Measurements from ENCODE around the gene FAM111B.
"Not testable (repeated sequence)": the region's sequence is repeated elsewhere in the genome, so short reads cannot be mapped to it uniquely, and the experiment has no call there.

FAM111B gene

DNA sequence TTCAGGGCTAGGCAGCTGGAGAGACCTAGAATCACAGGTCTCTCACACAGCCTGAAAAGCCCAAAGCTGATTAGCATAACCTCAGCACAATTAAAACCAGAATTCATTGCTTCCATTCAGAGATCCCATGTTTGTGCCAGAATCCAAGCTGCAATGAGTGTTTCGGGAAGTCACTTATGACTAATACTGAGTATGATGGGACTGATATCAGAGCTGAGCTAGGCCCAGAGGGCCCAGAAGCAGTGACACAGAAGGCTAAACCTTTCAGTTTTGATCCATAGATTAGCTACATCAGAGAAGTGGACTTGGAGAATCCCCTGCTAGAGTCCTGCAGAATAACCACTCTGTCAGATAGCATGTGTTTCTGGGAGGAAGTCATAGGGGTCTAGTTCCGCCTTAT lies 26.6 kb upstream of the FAM111B start:
- H3K9ac ChIP-seq (ENCODE audit: low read length); H3K36me3 ChIP-seq (ENCODE audit: insufficient read depth, low read length); H3K9me3 ChIP-seq (ENCODE audit: low read length); H3K4me1 ChIP-seq (ENCODE audit: insufficient read depth, low read length); H3K27ac ChIP-seq (ENCODE audit: low read depth, low read length); H3K27me3 ChIP-seq (ENCODE audit: control insufficient read depth in 1 of 2, insufficient read depth in 2 of 2, low read length in 2 of 2); H3K4me3 ChIP-seq (ENCODE audit: low read depth in 1 of 2, low read length in 2 of 2): not testable (repeated sequence)

DNA sequence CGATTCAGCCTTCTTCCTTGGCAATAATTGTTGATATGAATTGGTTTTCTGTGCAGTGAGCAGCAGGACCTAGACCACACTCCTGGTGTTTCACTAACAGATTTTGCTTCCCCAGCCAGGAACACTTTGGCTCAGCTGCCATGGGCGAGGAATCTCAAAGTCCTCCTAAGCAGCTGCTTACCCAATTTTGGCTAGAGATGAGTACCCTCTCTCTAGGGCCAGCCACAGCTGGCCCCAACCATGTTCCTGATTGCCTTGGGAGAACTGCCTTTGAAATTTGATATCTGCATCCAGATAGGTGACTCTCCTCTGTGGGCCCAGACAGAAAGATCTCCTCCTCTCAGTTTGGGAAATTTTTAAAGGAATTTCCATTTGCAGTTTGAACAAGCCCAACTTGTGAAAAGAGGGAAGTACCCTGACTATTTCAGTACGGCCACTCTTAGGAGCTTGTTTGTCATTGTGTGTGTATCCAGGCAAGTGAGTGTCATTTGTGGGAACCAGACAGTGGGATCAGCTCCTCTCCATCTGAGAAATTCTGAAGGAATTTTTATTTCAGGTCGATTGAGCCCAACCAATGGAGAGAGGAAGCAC lies 25.5 kb upstream of the FAM111B start:
- not testable (repeated sequence) for H3K4me1 ChIP-seq (ENCODE audit: insufficient read depth, low read length); H3K4me3 ChIP-seq (ENCODE audit: low read depth in 1 of 2, low read length in 2 of 2); H3K36me3 ChIP-seq (ENCODE audit: insufficient read depth, low read length); H3K27me3 ChIP-seq (ENCODE audit: control insufficient read depth in 1 of 2, insufficient read depth in 2 of 2, low read length in 2 of 2); H3K9me3 ChIP-seq (ENCODE audit: low read length); H3K9ac ChIP-seq (ENCODE audit: low read length); H3K27ac ChIP-seq (ENCODE audit: low read depth, low read length)

DNA sequence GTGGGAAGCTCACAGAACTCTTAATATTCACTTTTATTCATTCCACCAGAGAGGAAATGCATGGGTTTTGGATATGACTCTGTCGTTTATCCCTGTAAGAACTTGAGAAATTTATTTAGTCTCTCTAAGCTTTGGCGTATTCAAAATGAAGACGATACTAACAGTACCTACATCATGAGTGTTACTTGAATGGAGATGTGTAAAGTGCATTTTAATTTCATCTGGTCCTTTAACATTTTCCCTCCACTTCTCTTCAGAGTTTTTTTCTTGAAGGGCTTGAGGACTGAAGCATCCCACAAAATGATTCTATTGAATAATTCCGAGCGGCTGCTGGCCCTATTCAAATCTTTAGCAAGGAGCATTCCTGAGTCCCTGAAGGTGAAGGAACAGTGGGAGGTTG lies 21.0 kb upstream of the FAM111B start, which contains the start of gene GLYATL1B:
TSS of gene GLYATL1B (plus strand) at position 301 of the 400 bp plus-strand sequence. CDS start at position 301, 0 bp downstream.
- not testable (repeated sequence) for H3K4me3 ChIP-seq (ENCODE audit: low read depth in 1 of 2, low read length in 2 of 2); H3K27ac ChIP-seq (ENCODE audit: low read depth, low read length); H3K36me3 ChIP-seq (ENCODE audit: insufficient read depth, low read length); H3K9me3 ChIP-seq (ENCODE audit: low read length); H3K4me1 ChIP-seq (ENCODE audit: insufficient read depth, low read length); H3K9ac ChIP-seq (ENCODE audit: low read length); H3K27me3 ChIP-seq (ENCODE audit: control insufficient read depth in 1 of 2, insufficient read depth in 2 of 2, low read length in 2 of 2)

DNA sequence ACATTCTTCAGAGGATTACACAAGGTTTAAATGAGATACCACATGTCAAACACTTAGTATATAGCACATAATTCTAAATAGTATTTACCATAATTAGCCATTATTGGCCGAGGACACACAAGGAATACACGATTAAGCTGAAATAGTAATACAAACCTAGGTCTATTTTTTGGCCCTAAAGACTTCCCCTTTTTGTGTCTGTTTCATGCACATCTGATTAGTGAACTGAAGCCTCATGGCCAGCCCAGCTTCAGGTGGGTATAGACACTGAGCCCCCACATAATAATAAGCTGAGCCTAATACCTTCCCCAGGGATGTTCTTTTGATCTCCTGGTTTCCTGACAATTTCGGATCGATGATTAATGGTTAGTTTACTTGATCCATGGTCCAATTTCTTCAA lies 18.9 kb upstream of the FAM111B start:
- no peaks in the 10 kb centered on the region for H3K36me3 ChIP-seq (ENCODE audit: insufficient read depth, low read length)
- no peak overlapping the region for H3K4me3 ChIP-seq (ENCODE audit: low read depth in 1 of 2, low read length in 2 of 2)
- H3K27me3 ChIP-seq (ENCODE audit: control insufficient read depth in 1 of 2, insufficient read depth in 2 of 2, low read length in 2 of 2) = no peaks in the 10 kb centered on the region
- no peaks in the 10 kb centered on the region for H3K4me1 ChIP-seq (ENCODE audit: insufficient read depth, low read length)
- no peaks in the 10 kb centered on the region for H3K9me3 ChIP-seq (ENCODE audit: low read length)
- no peak overlapping the region for H3K27ac ChIP-seq (ENCODE audit: low read depth, low read length)
- H3K9ac ChIP-seq (ENCODE audit: low read length) = no peak overlapping the region

DNA sequence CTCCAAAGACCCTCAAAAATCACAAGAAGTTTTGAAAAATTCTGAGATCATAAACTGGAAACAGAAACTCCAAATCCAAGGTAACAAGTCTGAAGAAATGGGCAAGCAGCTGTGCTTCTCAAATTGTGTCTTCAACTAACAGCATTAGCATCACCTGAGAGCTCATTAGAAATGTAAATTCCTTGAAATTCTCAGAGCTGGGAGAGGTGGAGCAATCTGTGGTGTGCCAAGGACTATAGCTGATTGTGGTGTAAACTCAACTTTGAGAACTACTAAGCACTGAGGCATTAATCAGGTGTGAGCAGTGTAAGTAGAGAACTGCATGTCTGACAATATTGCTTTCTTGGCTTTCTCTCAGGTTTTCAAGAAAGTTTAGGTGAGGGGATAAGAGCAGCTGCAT lies 13.5 kb upstream of the FAM111B start:
- not testable (repeated sequence) for H3K27me3 ChIP-seq (ENCODE audit: control insufficient read depth in 1 of 2, insufficient read depth in 2 of 2, low read length in 2 of 2); H3K9me3 ChIP-seq (ENCODE audit: low read length); H3K4me1 ChIP-seq (ENCODE audit: insufficient read depth, low read length); H3K27ac ChIP-seq (ENCODE audit: low read depth, low read length); H3K9ac ChIP-seq (ENCODE audit: low read length); H3K36me3 ChIP-seq (ENCODE audit: insufficient read depth, low read length); H3K4me3 ChIP-seq (ENCODE audit: low read depth in 1 of 2, low read length in 2 of 2)

DNA sequence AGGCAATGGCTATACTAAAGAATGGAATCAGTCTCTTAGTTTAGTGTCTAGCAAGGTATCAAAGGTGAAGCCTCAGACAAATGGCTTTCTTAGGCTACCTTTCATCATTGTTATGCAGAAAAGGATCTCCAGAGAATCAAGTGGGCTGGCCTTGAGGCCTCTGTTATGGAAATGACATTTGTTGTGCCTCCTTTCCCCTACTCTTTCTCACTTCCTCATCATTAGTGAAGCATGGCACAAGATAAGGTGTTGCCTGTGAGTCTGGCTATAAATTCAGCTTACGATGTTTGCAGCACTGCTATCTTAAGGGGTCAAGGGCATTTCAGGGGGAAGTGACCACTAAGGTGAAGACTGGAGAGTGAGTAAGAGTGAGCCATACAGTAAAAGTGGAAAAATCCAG lies 11.8 kb upstream of the FAM111B start:
- H3K27me3 ChIP-seq (ENCODE audit: control insufficient read depth in 1 of 2, insufficient read depth in 2 of 2, low read length in 2 of 2); H3K9me3 ChIP-seq (ENCODE audit: low read length); H3K4me3 ChIP-seq (ENCODE audit: low read depth in 1 of 2, low read length in 2 of 2); H3K36me3 ChIP-seq (ENCODE audit: insufficient read depth, low read length); H3K4me1 ChIP-seq (ENCODE audit: insufficient read depth, low read length); H3K27ac ChIP-seq (ENCODE audit: low read depth, low read length); H3K9ac ChIP-seq (ENCODE audit: low read length): not testable (repeated sequence)

DNA sequence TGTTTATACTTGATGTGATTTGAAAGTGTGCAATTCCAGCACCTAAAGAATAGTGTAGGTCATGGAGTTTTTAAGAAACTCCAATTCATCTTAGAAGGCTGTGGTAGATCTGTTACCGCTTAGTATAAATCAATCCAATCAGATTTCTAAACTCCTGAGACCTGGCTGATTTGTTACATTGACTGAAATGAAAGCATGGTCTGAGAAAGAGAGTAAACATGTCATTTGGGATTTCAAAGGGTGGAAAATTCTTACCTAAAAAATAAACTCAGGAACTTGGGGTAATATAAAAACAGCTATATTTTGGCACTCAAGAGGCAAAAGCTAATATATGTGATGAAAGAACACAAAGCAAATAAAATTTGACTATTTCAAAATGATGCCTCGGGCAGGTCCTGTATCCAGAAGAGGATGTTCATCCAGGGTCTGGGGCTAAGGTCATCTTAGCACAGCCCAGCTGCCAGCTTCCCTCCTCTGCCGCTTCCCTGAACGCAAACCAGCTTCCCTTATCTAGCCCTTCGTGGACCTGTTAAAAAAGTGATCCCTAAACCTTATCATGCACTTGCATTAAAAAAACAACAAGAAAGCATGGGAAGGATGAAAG lies 11.0 kb upstream of the FAM111B start:
- H3K27ac ChIP-seq (ENCODE audit: low read depth, low read length); H3K27me3 ChIP-seq (ENCODE audit: control insufficient read depth in 1 of 2, insufficient read depth in 2 of 2, low read length in 2 of 2): not testable (repeated sequence)

DNA sequence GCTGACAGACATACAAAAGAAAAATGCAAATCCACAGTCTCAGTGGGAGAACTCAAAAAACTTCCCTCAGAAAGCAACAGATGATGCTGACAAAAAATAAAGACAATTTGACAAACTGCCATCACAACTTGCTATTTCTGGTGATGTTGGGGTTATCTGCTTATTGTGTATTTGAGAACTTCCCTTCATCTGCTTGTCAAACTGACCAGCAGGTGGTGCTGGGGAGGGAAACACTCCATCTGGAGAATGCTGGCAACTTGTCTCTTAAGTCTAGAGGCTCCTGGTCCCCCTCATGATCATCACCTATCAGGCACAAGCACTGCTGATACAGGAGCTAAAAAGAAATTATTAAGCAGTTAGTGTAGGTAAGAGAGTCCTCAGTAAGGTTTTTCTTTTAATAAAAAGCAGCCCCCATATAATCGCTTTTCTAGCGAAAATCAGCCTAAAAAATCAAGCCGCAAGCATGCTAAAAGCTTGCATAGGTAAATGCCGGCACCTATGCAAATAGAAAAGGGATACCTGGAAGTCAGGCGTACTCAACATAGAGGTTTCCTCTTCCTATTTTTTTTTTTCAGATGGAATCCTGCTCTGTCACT lies 9.8 kb upstream of the FAM111B start:
- H3K27me3 ChIP-seq (ENCODE audit: control insufficient read depth in 1 of 2, insufficient read depth in 2 of 2, low read length in 2 of 2) = no peaks in the 10 kb centered on the region
- H3K9me3 ChIP-seq (ENCODE audit: low read length) = no peaks in the 10 kb centered on the region
- H3K4me1 ChIP-seq (ENCODE audit: insufficient read depth, low read length) = no peaks in the 10 kb centered on the region
- H3K4me3 ChIP-seq (ENCODE audit: low read depth in 1 of 2, low read length in 2 of 2) = no peak overlapping the region
- H3K27ac ChIP-seq (ENCODE audit: low read depth, low read length) = no peak overlapping the region
- H3K9ac ChIP-seq (ENCODE audit: low read length) = no peak overlapping the region
- no peaks in the 10 kb centered on the region for H3K36me3 ChIP-seq (ENCODE audit: insufficient read depth, low read length)

More for the DNA sequence above, 11.0 kb upstream of the FAM111B start:
- not testable (repeated sequence) for H3K36me3 ChIP-seq (ENCODE audit: insufficient read depth, low read length); H3K4me1 ChIP-seq (ENCODE audit: insufficient read depth, low read length); H3K9me3 ChIP-seq (ENCODE audit: low read length); H3K9ac ChIP-seq (ENCODE audit: low read length); H3K4me3 ChIP-seq (ENCODE audit: low read depth in 1 of 2, low read length in 2 of 2)

DNA sequence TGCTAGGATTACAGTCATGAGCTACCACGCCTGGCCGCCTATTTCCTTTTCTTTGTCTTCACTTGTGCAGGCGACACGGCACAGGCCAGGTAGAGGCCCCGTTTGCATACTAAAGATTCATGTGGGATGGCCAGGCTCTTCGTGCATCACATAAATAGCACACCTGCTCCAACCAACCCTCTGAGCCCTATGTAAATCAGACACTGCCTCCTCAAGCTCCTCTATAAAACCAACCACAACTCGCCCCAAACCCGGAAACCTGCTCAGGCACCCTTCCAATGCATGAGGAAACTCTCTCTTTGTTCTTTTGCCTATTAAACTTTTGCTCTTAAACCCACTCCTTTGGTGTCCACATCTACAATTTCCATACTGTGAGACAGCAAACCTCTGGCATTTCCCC lies 9.1 kb upstream of the FAM111B start:
- not testable (repeated sequence) for H3K27me3 ChIP-seq (ENCODE audit: control insufficient read depth in 1 of 2, insufficient read depth in 2 of 2, low read length in 2 of 2); H3K36me3 ChIP-seq (ENCODE audit: insufficient read depth, low read length); H3K27ac ChIP-seq (ENCODE audit: low read depth, low read length)

DNA sequence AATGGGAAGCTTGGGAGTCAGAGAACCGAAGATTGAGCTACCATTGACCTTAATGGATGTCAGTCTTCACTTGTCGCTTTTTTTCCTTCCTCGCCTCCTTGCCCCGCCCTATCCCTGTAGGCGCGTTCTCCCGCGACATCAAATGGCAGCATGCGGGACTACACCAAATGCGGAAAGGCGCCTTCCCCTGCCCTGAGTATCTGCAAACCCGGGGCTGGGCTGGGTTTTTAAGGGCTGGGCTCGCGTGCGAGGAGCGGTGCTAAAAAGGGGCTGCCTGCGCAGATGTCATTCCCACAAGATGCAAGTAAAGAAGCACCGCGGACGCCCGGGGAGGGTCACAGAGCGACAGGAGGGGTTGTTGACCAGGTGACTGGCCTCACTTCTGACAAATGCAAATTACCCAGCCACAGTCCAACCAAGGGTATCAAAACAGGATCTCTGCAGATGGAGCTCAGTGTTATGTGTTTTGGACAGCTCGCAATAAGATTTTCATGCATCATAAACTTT lies 4.7 kb upstream of the FAM111B start:
- no peak overlapping the region for H3K27ac ChIP-seq (ENCODE audit: low read depth, low read length)
- H3K4me3 ChIP-seq (ENCODE audit: low read depth in 1 of 2, low read length in 2 of 2) = peak overlapping the region; percentile 20 to 39
- peaks cover 0 to 8% of the 10 kb centered on the region in 2 donors for H3K27me3 ChIP-seq (ENCODE audit: control insufficient read depth in 1 of 2, insufficient read depth in 2 of 2, low read length in 2 of 2)
- H3K9ac ChIP-seq (ENCODE audit: low read length) = no peak overlapping the region
- peaks cover 9% of the 10 kb centered on the region for H3K4me1 ChIP-seq (ENCODE audit: insufficient read depth, low read length)
- H3K9me3 ChIP-seq (ENCODE audit: low read length) = no peaks in the 10 kb centered on the region
- H3K36me3 ChIP-seq (ENCODE audit: insufficient read depth, low read length) = no peaks in the 10 kb centered on the region

More for the DNA sequence above, 9.1 kb upstream of the FAM111B start:
- not testable (repeated sequence) for H3K4me1 ChIP-seq (ENCODE audit: insufficient read depth, low read length); H3K9ac ChIP-seq (ENCODE audit: low read length); H3K4me3 ChIP-seq (ENCODE audit: low read depth in 1 of 2, low read length in 2 of 2); H3K9me3 ChIP-seq (ENCODE audit: low read length)

DNA sequence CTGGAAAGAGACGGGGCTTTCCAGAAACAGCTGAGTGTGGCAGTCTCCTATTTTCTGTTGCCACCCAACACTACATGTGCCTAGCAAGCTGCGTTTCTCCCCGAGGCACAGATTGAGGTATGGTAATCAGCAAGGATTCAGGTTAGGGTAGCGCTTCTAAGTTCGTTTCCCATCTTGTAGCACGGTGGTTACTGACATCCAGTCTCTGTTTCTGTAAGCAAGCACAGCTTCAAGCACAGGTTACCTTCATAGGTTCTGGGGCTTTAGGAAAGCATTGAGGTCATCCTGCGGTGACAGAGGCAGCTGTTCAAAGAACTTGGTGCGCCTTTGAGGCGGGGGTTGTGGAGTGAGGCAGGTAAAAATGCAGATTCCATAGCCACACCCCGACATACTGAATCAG lies 684 bp downstream of the FAM111B start:
- H3K4me1 ChIP-seq (ENCODE audit: insufficient read depth, low read length) = peaks cover 11% of the 10 kb centered on the region
- H3K9ac ChIP-seq (ENCODE audit: low read length); H3K36me3 ChIP-seq (ENCODE audit: insufficient read depth, low read length); H3K27ac ChIP-seq (ENCODE audit: low read depth, low read length); H3K9me3 ChIP-seq (ENCODE audit: low read length); H3K27me3 ChIP-seq (ENCODE audit: control insufficient read depth in 1 of 2, insufficient read depth in 2 of 2, low read length in 2 of 2); H3K4me3 ChIP-seq (ENCODE audit: low read depth in 1 of 2, low read length in 2 of 2): not testable (repeated sequence)

DNA sequence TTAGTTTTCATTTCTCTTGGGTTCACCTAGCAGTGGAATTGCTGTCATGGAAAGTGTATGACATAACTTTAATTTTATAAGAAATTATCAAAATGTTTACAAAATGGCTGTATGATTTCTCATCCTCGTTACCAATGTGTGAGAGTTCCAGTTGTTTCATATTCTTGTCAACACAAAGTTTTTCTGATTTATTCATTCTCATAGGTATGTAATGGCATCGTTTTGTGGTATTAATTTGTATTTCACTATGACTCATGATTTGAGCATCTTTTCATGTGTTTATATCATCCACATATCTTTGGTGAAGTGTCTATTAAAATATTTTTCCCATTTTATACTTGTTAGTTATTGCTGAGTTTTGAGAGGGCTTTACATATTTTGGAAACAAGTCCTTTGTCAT lies 5.5 kb downstream of the FAM111B start:
- Histone ChIP-seq H3K27me3 (ENCODE audit: control insufficient read depth in 1 of 2, insufficient read depth in 2 of 2, low read length in 2 of 2) (no peaks in the 10 kb centered on the region), H3K36me3 (ENCODE audit: insufficient read depth, low read length) (no peaks in the 10 kb centered on the region), H3K27ac (ENCODE audit: low read depth, low read length) (no peak overlapping the region), H3K9me3 (ENCODE audit: low read length) (no peaks in the 10 kb centered on the region), H3K9ac (ENCODE audit: low read length) (no peak overlapping the region), H3K4me1 (ENCODE audit: insufficient read depth, low read length) (no peaks in the 10 kb centered on the region), H3K4me3 (ENCODE audit: low read depth in 1 of 2, low read length in 2 of 2) (no peak overlapping the region)

Measured in muscle layer of colon (tissue), 2 donors.